ENCODE results near the gene IRX6.
A peak's percentile ranks its signal among the peaks of the same experiment; 100 is the strongest.

Gene IRX6

DNA sequence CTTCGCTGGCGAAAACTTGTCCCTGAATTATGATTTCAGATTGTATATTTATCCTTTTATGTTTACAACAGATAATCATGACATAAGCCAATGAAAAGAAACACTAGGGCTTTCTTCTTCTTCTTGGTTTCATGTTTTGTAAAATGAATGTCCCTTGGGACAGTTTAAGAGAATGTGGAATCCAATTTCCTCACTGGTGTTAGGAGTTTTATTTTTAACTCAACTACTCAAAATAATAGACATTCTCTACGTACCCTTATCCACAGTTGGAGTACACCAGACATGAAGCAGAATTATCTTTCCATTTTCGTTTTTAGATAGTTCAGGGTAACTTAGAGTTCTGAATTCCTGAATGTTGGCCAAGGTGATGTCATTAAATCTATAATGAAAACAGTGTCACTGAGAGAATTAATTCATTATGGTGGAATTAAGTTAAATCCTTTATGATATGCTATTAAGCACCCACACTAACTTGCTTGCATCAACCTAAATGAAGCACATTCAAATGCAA is 43.4 kb downstream of the IRX6 start:
- no peak for DNase-seq (ENCODE audit: low read depth, low spot score)

DNA sequence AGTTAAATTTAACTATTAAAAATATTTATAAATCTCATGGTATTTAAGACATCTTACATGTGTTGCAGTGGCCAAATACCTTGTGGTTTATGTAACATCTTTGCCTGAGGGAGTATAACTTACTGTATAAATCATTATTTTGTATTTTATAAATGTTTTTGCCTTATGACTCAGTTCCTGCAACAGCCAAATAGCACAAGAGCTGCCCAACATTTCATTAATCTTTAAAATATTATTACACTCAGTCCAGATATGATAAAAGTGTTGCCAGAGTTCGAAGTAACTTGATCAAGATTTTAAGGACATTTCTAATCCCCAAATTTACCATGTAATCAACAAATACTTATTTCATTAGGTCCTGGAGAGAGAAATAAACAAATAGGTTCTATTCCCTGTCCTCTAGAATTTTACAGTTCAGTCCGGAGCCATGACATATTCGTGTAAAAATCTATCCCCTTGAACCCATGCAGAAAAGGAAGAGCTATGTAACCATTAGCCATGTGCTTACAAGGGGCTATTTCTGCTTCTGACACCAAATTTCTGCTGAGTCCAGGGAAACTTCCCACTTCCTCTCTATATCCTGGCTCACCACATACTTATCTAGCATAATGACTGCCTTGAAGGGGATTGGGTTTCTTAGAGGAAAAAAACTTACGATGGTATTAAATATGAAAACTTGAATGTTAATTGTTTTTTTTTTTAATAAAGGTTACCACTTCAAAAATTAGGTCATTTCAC is 44.0 kb downstream of the IRX6 start:
- DNase-seq (ENCODE audit: low read depth, low spot score) = no peak

DNA sequence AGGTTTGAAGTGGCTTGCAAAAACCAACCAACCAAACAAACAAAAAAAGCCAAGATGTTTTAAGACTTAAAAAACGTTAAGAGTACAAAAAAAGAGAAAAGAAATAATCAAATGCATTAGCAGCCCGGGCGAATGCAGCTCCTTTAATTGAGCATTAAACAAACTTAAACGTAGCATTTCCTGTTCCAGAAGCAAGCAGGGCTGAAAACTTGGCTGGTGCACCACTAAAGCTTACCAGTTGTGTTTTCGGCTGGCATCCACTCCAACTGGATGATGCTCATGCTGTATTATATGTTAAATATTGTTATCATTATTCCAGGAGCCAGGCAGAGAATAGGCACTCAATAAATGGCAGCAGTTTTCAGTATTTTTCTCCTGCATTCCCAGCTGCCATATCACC is 45.1 kb downstream of the IRX6 start:
- DNase-seq (ENCODE audit: low read depth, low spot score) = no peak

- peak; percentile 69 for DNase-seq (ENCODE audit: low read depth, low spot score)
Observed at GRCh38 chr16:55370762-55371482, 46.9 kb downstream of the IRX6 start.

- DNase-seq (ENCODE audit: low read depth, low spot score) = no peak
Observed at GRCh38 chr16:55372792-55373488, 48.9 kb downstream of the IRX6 start.

DNA sequence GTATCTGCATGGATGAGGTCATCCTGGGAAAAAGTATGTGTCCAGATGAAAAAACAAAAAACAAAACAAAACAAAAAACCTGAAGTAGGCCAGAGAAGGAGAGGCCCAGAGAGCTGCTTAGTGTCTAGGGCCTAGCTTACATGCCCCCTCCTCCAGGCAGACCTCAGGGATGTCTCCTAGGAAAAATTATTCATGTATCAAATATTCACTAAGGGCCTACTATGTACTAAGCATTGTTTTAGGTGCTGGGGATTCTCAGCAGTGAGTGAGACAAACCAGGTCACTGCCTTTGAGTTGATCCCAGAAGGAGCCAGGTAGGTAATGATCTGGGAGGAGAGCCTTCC is 49.5 kb downstream of the IRX6 start:
- no peak for DNase-seq (ENCODE audit: low read depth, low spot score)

DNA sequence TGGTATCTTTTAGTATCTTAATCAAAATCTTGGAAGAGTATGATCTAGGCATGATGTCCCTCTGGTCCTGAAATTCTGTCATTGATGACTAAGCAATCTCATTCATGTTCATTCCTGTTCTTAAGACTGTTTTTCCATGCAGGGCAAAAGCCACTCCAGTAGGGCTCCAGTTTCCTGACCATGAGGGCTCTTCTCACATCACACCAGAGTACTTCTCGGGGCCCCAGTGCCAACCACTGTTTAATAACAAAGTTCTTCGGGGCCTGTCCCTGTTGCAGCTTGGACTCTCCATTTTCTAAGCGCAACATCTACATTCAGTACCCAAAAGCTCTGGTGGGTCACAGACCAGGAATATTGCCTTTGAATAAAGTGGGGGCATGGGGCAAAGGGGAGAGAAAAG is 52.0 kb downstream of the IRX6 start:
- no peak for DNase-seq (ENCODE audit: low read depth, low spot score)

DNA sequence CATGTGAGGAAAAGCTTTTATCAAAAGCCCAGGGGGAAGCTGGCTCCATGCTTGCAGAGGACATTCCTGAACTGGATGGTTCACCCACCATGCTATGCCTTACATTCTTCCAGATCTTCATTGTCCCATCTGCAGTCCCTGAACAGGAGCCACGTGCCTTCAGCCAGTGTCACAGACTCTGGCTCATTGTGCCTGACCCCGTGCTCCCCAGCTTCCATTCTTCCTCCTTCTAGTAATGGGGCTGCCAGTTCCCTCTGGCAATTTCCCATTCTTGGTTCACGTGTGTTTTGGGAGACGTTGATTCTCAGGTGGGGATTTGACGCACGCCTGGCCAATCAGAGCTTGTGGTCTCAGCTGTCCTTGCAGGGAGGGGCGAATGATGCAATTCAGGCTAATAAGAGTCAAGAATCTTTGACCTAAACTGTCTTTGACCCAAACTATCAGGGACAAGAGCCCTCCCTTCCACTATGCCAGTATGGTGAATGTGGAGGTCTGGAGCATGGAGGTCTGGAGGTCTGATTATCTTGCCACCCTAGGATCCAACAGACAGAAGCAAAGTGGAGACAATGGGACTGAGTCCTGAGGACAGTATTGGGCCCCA is 52.7 kb downstream of the IRX6 start:
- no peak for DNase-seq (ENCODE audit: low read depth, low spot score)

GRCh38 chr16:55377840-55378239 is 53.8 kb downstream of the IRX6 start:
- no peak for DNase-seq (ENCODE audit: low read depth, low spot score)

DNA sequence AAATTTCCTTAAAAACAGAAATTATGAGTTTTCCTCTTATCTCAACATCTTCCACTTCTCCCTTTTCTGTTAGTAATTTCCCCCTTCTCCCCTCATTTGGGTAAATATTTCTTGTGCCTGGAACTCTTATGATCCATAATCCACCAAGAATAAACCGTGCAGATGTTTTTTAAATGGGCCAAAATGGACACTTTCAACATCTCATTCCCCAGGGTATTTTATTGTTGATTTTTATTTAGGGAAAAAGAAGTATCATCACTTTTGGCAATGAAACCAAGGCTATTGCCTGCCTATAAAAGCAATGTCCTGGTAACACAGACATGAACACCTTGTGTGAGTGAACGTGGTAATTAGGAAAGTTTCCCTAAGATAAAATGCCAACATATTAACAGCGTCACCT is 54.6 kb downstream of the IRX6 start:
- DNase-seq (ENCODE audit: low read depth, low spot score) = no peak

GRCh38 chr16:55379371-55379770 is 55.4 kb downstream of the IRX6 start:
- DNase-seq (ENCODE audit: low read depth, low spot score) = no peak

GRCh38 chr16:55379876-55380390 is 55.9 kb downstream of the IRX6 start:
- DNase-seq (ENCODE audit: low read depth, low spot score) = no peak
